Measurements from ENCODE around the gene AFAP1. TPM values are rescaled to one million over a fixed set of nuclear protein-coding genes. Genes with fewer than 3 reads are reported as not detected.

Gene AFAP1
- polyA plus RNA-seq, 1 donor (not counting 4 experiments of a cell fraction or from before 2014, with no cell fraction given): 7.6 TPM

- no peak overlapping the region for H3K9ac ChIP-seq (ENCODE audit: control insufficient read depth, extremely low read depth, insufficient read depth, low read length)
- no peak overlapping the region for H3K4me2 ChIP-seq (ENCODE audit: control insufficient read depth, extremely low read depth, insufficient read depth, low read depth, low read length)
- no peak overlapping the region for H3K27ac ChIP-seq (ENCODE audit: control insufficient read depth, insufficient read depth, low read length)
- TF ChIP-seq CTCF (optimal IDR thresholded peaks at IDR 0.05 in 1 of 3, IDR thresholded peaks at IDR 0.05 in 1 of 3, conservative IDR thresholded peaks at IDR 0.05 in 1 of 3; ENCODE audit: extremely low read depth in 1 of 3, insufficient read depth in 2 of 3, low read length in 3 of 3) (no peak), EZH2 (IDR thresholded peaks at IDR 0.05; ENCODE audit: low read length) (no peak)
- H2AFZ ChIP-seq (ENCODE audit: control insufficient read depth, low read length): no peak overlapping the region
- dilution Hi-C loops (cut with MboI; ENCODE audit: extremely low pct_ligation_motif_present, low sequenced_read_pairs): no loop called here
- H3K27me3 ChIP-seq (ENCODE audit: control insufficient read depth, extremely low read depth, insufficient read depth, low read length): no peaks in the 10 kb centered on the region
- H3K79me2 ChIP-seq (ENCODE audit: control insufficient read depth, insufficient read depth, low read length): no peaks in the 10 kb centered on the region
- peaks cover 16% of the 10 kb centered on the region for H3K4me1 ChIP-seq (ENCODE audit: control insufficient read depth, extremely low read depth, insufficient read depth, low read length)
- H3K4me3 ChIP-seq (ENCODE audit: control insufficient read depth in 2 of 3, extremely low read depth in 1 of 3, insufficient read depth in 2 of 3, low read depth in 1 of 3, low read length in 3 of 3): no peak overlapping the region
- FAIRE-seq (no peak), DNase-seq (ENCODE audit: low read depth, low spot score) (no peak)
- no peaks in the 10 kb centered on the region for H4K20me1 ChIP-seq (ENCODE audit: control insufficient read depth, extremely low read depth, insufficient read depth, low read length)
- H3K9me3 ChIP-seq (ENCODE audit: control insufficient read depth, low read depth, low read length): no peaks in the 10 kb centered on the region
- no peaks in the 10 kb centered on the region for H3K9me1 ChIP-seq (ENCODE audit: control insufficient read depth, extremely low read depth, insufficient read depth, low read length)
- no peaks in the 10 kb centered on the region for H3K36me3 ChIP-seq (ENCODE audit: control insufficient read depth in 2 of 2, extremely low read depth in 1 of 2, insufficient read depth in 2 of 2, low read length in 2 of 2)
Measured at GRCh38 chr4:7955393-7955792, 15.7 kb upstream of the AFAP1 start.

GRCh38 chr4:7952615-7953014, 13.0 kb upstream of the AFAP1 start:
- H3K4me2 ChIP-seq (ENCODE audit: control insufficient read depth, extremely low read depth, insufficient read depth, low read depth, low read length): no peak overlapping the region
- no peak overlapping the region for H3K27ac ChIP-seq (ENCODE audit: control insufficient read depth, insufficient read depth, low read length)
- TF ChIP-seq EZH2 (IDR thresholded peaks at IDR 0.05; ENCODE audit: low read length): no peak
- no peak for TF ChIP-seq CTCF (optimal IDR thresholded peaks at IDR 0.05 in 1 of 3, IDR thresholded peaks at IDR 0.05 in 1 of 3, conservative IDR thresholded peaks at IDR 0.05 in 1 of 3; ENCODE audit: extremely low read depth in 1 of 3, insufficient read depth in 2 of 3, low read length in 3 of 3)
- H3K9ac ChIP-seq (ENCODE audit: control insufficient read depth, extremely low read depth, insufficient read depth, low read length): no peak overlapping the region
- H3K79me2 ChIP-seq (ENCODE audit: control insufficient read depth, insufficient read depth, low read length): no peaks in the 10 kb centered on the region
- no peaks in the 10 kb centered on the region for H3K27me3 ChIP-seq (ENCODE audit: control insufficient read depth, extremely low read depth, insufficient read depth, low read length)
- H3K36me3 ChIP-seq (ENCODE audit: control insufficient read depth in 2 of 2, extremely low read depth in 1 of 2, insufficient read depth in 2 of 2, low read length in 2 of 2): no peaks in the 10 kb centered on the region
- no peak for DNase-seq (ENCODE audit: low read depth, low spot score)
- H3K9me3 ChIP-seq (ENCODE audit: control insufficient read depth, low read depth, low read length): no peaks in the 10 kb centered on the region
- H3K4me1 ChIP-seq (ENCODE audit: control insufficient read depth, extremely low read depth, insufficient read depth, low read length): peaks cover 9% of the 10 kb centered on the region
- no peak for FAIRE-seq
- H3K9me1 ChIP-seq (ENCODE audit: control insufficient read depth, extremely low read depth, insufficient read depth, low read length): no peaks in the 10 kb centered on the region
- dilution Hi-C loops (cut with MboI; ENCODE audit: extremely low pct_ligation_motif_present, low sequenced_read_pairs): no loop called here
- no peak overlapping the region for H3K4me3 ChIP-seq (ENCODE audit: control insufficient read depth in 2 of 3, extremely low read depth in 1 of 3, insufficient read depth in 2 of 3, low read depth in 1 of 3, low read length in 3 of 3)
- H4K20me1 ChIP-seq (ENCODE audit: control insufficient read depth, extremely low read depth, insufficient read depth, low read length): no peaks in the 10 kb centered on the region
- no peak overlapping the region for H2AFZ ChIP-seq (ENCODE audit: control insufficient read depth, low read length)
